ENCODE data around the gene NR2F2.

The NR2F2 gene

GRCh38 chr15:96353930-96354730 is 23.6 kb downstream of the NR2F2 start:
- H3K9me2 ChIP-seq (replicated peaks; ENCODE audit: insufficient read depth, low read length): no peaks in the 10 kb centered on the region
- no peaks in the 10 kb centered on the region for H3K36me3 ChIP-seq (replicated peaks; ENCODE audit: insufficient read depth, low read length)
- DNase-seq: no peak
- no peaks in the 10 kb centered on the region for H4K20me1 ChIP-seq (ENCODE audit: insufficient read depth, low read length)
- no peaks in the 10 kb centered on the region for H3K9me3 ChIP-seq (replicated peaks; ENCODE audit: insufficient read depth, low read length)
- H3F3A ChIP-seq (ENCODE audit: insufficient read depth, low read length): no peaks in the 10 kb centered on the region
- no peak overlapping the region for H3K4me2 ChIP-seq (ENCODE audit: low read depth, low read length)
- H3K9ac ChIP-seq (ENCODE audit: low read length): no peak overlapping the region
- H3K4me3 ChIP-seq (ENCODE audit: low read length): no peak overlapping the region
- H3K79me2 ChIP-seq (ENCODE audit: low read length): no peaks in the 10 kb centered on the region
- H3K4me1 ChIP-seq (ENCODE audit: low read length): 0 out of 2 replicates have a peak, but pooled peaks cover 4% of the 10 kb centered on the region
- H2AFZ ChIP-seq (ENCODE audit: low read length): no peak overlapping the region
- no peak for TF ChIP-seq CTCF (IDR thresholded peaks at IDR 0.05; ENCODE audit: low read length)
- TF ChIP-seq EZH2phosphoT487 (IDR thresholded peaks at IDR 0.05; ENCODE audit: low read length): no peak
- no peak for TF ChIP-seq EZH2 (optimal IDR thresholded peaks at IDR 0.05; ENCODE audit: low read depth, low read length)
- no peak overlapping the region for H3K27ac ChIP-seq (ENCODE audit: low read length)
- peaks cover 57% of the 10 kb centered on the region for H3K27me3 ChIP-seq (replicated peaks; ENCODE audit: insufficient read depth, low read length)

GRCh38 chr15:96354731-96355567 is 24.4 kb downstream of the NR2F2 start:
- H3K27me3 ChIP-seq (replicated peaks; ENCODE audit: insufficient read depth, low read length): peaks cover 65% of the 10 kb centered on the region
- H3K27ac ChIP-seq (ENCODE audit: low read length): no peak overlapping the region
- no peak overlapping the region for H3K4me2 ChIP-seq (ENCODE audit: low read depth, low read length)
- H3K36me3 ChIP-seq (replicated peaks; ENCODE audit: insufficient read depth, low read length): no peaks in the 10 kb centered on the region
- no peaks in the 10 kb centered on the region for H3K79me2 ChIP-seq (ENCODE audit: low read length)
- H2AFZ ChIP-seq (ENCODE audit: low read length): no peak overlapping the region
- no peak overlapping the region for H3K9ac ChIP-seq (ENCODE audit: low read length)
- 0 out of 2 replicates have a peak, but pooled peaks cover 4% of the 10 kb centered on the region for H3K4me1 ChIP-seq (ENCODE audit: low read length)
- DNase-seq: peak; percentile 7
- no peaks in the 10 kb centered on the region for H3K9me3 ChIP-seq (replicated peaks; ENCODE audit: insufficient read depth, low read length)
- H3K4me3 ChIP-seq (ENCODE audit: low read length): no peak overlapping the region
- H3K9me2 ChIP-seq (replicated peaks; ENCODE audit: insufficient read depth, low read length): no peaks in the 10 kb centered on the region
- TF ChIP-seq EZH2 (optimal IDR thresholded peaks at IDR 0.05; ENCODE audit: low read depth, low read length) (no peak), CTCF (IDR thresholded peaks at IDR 0.05; ENCODE audit: low read length) (peak; percentile 25; the same call in 1 of the 2 replicates), EZH2phosphoT487 (IDR thresholded peaks at IDR 0.05; ENCODE audit: low read length) (no peak)
- no peaks in the 10 kb centered on the region for H4K20me1 ChIP-seq (ENCODE audit: insufficient read depth, low read length)
- no peaks in the 10 kb centered on the region for H3F3A ChIP-seq (ENCODE audit: insufficient read depth, low read length)

- no peak overlapping the region for H3K4me3 ChIP-seq (ENCODE audit: low read length)
- H3K4me1 ChIP-seq (ENCODE audit: low read length): 0 out of 2 replicates have a peak, but pooled peaks cover 4% of the 10 kb centered on the region
- no peaks in the 10 kb centered on the region for H4K20me1 ChIP-seq (ENCODE audit: insufficient read depth, low read length)
- no peaks in the 10 kb centered on the region for H3K79me2 ChIP-seq (ENCODE audit: low read length)
- H3K27ac ChIP-seq (ENCODE audit: low read length): no peak overlapping the region
- no peak for DNase-seq
- TF ChIP-seq EZH2 (optimal IDR thresholded peaks at IDR 0.05; ENCODE audit: low read depth, low read length) (no peak), EZH2phosphoT487 (IDR thresholded peaks at IDR 0.05; ENCODE audit: low read length) (no peak), CTCF (IDR thresholded peaks at IDR 0.05; ENCODE audit: low read length) (no peak)
- H3K9me3 ChIP-seq (replicated peaks; ENCODE audit: insufficient read depth, low read length): no peaks in the 10 kb centered on the region
- H3F3A ChIP-seq (ENCODE audit: insufficient read depth, low read length): no peaks in the 10 kb centered on the region
- H3K4me2 ChIP-seq (ENCODE audit: low read depth, low read length): no peak overlapping the region
- H3K9me2 ChIP-seq (replicated peaks; ENCODE audit: insufficient read depth, low read length): no peaks in the 10 kb centered on the region
- H3K36me3 ChIP-seq (replicated peaks; ENCODE audit: insufficient read depth, low read length): no peaks in the 10 kb centered on the region
- H2AFZ ChIP-seq (ENCODE audit: low read length): no peak overlapping the region
- no peak overlapping the region for H3K9ac ChIP-seq (ENCODE audit: low read length)
- H3K27me3 ChIP-seq (replicated peaks; ENCODE audit: insufficient read depth, low read length): peaks cover 67% of the 10 kb centered on the region
Measured at GRCh38 chr15:96355568-96356187, 25.2 kb downstream of the NR2F2 start.

Measured in MM.1S (cell line).